GM23248 (cell line): Measurements from ENCODE around the gene CPEB1.
"Not testable (repeated sequence)": the region's sequence is repeated elsewhere in the genome, so short reads cannot be mapped to it uniquely, and the experiment has no call there.

Source experiments
- EZH2 ChIP-seq: fragments of 200-600 bp; sonication (generic); IDR thresholded peaks from 2 replicates; pipeline ENCODE4 v1.6.1; 2018; ENCODE audit warnings: antibody characterized with exemption, mild to moderate bottlenecking; ENCODE audit not compliant: insufficient read depth, poor library complexity, severe bottlenecking
- EZH2phosphoT487 ChIP-seq: fragments of 200-600 bp; sonication (generic); IDR thresholded peaks from 2 replicates; pipeline ENCODE4 v1.6.1; 2018; ENCODE audit warnings: antibody characterized with exemption, moderate library complexity, mild to moderate bottlenecking, low read depth; ENCODE audit not compliant: insufficient read depth

DNA sequence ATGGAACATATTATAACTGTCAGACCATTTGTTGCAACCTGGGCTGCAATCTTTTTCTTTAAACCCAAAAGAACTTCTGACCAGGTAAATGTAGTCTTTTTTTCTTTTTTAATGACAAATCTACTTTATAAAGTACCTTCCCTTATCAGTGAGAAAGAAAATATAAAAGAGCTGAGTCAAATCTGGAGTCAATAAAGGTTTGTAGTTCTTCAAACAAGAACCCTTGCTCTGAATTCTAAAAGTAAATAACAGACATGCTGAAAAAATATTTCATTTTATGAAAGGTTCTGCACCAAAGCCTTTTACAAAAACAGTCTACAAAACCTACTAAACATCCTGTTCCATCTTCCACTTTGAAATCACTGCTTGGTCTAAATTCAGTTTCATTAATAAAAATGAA, 149.2 kb downstream of the CPEB1 start:
- not testable (repeated sequence) for TF ChIP-seq EZH2, EZH2phosphoT487
